GM10266 (cell line): ENCODE results near the gene PEX14.

ENCODE experiments used
- DNase-seq: peaks from one replicate; pipeline ENCODE4 v3.0.0; 2012; ENCODE audit errors: extremely low spot score
- CTCF ChIP-seq: IDR thresholded peaks from 2 replicates; pipeline ENCODE4 v1.5.1; 2012; ENCODE audit warnings: mild to moderate bottlenecking, low read depth; ENCODE audit not compliant: control insufficient read depth, insufficient read depth; ENCODE audit errors: missing control alignments

Gene PEX14

GRCh38 chr1:10631811-10632593 is 157.3 kb downstream of the PEX14 start:
- DNase-seq: no peak
- no peak for TF ChIP-seq CTCF

GRCh38 chr1:10632691-10633090 is 157.9 kb downstream of the PEX14 start:
- TF ChIP-seq CTCF: no peak
- no peak for DNase-seq

- DNase-seq: no peak
- no peak for TF ChIP-seq CTCF
Measured at GRCh38 chr1:10633416-10633815, 158.7 kb downstream of the PEX14 start.

- TF ChIP-seq CTCF: no peak
- DNase-seq: no peak
Measured at GRCh38 chr1:10634075-10634427, 159.3 kb downstream of the PEX14 start.

- TF ChIP-seq CTCF: no peak
- DNase-seq: no peak
Measured at GRCh38 chr1:10634428-10635084, 159.8 kb downstream of the PEX14 start.

GRCh38 chr1:10635085-10635896 is 160.5 kb downstream of the PEX14 start:
- TF ChIP-seq CTCF: no peak
- no peak for DNase-seq

GRCh38 chr1:10635992-10636391 is 161.2 kb downstream of the PEX14 start:
- no peak for DNase-seq
- TF ChIP-seq CTCF: no peak
